Measurements from ENCODE around the gene WDR35. TPM values are rescaled to one million over a fixed set of nuclear protein-coding genes. Genes with fewer than 3 reads are reported as not detected.
"Not testable (repeated sequence)": the region's sequence is repeated elsewhere in the genome, so short reads cannot be mapped to it uniquely, and the experiment has no call there.

Gene WDR35
- total and polyA plus RNA-seq, 2 donors from 2014 or later: 6.0 to 21.2 TPM

GRCh38 chr2:19882286-19882685 is 107.6 kb downstream of the WDR35 start:
- no peak for DNase-seq
- Histone ChIP-seq H3K9me3 (ENCODE audit: control insufficient read depth in 2 of 3, insufficient read depth in 1 of 3, low read length in 3 of 3) (no peaks in the 10 kb centered on the region), H3K9ac (ENCODE audit: low read length in 3 of 3) (no peak overlapping the region), H3K4me1 (ENCODE audit: control insufficient read depth in 2 of 3, insufficient read depth in 2 of 3, low read depth in 1 of 3, low read length in 3 of 3) (no peaks in the 10 kb centered on the region), H3K36me3 (ENCODE audit: control insufficient read depth in 2 of 3, insufficient read depth in 3 of 3, low read length in 3 of 3) (no peaks in the 10 kb centered on the region), H3K4me3 (ENCODE audit: low read length in 3 of 3) (no peak overlapping the region), H3K27ac (ENCODE audit: low read depth in 2 of 2, low read length in 2 of 2) (no peak overlapping the region), H3K27me3 (ENCODE audit: control insufficient read depth, insufficient read depth, low read length) (no peaks in the 10 kb centered on the region)
- FAIRE-seq: no peak
- intact Hi-C loops (cut with DNase I): no loop called here
- TF ChIP-seq CTCF (IDR thresholded peaks at IDR 0.05; ENCODE audit: borderline replicate concordance, extremely low read depth, insufficient read depth): no peak

GRCh38 chr2:19881908-19882265 is 108.0 kb downstream of the WDR35 start:
- Histone ChIP-seq H3K27ac (ENCODE audit: low read depth in 2 of 2, low read length in 2 of 2) (no peak overlapping the region), H3K27me3 (ENCODE audit: control insufficient read depth, insufficient read depth, low read length) (no peaks in the 10 kb centered on the region), H3K36me3 (ENCODE audit: control insufficient read depth in 2 of 3, insufficient read depth in 3 of 3, low read length in 3 of 3) (no peaks in the 10 kb centered on the region), H3K4me3 (ENCODE audit: low read length in 3 of 3) (no peak overlapping the region), H3K9me3 (ENCODE audit: control insufficient read depth in 2 of 3, insufficient read depth in 1 of 3, low read length in 3 of 3) (no peaks in the 10 kb centered on the region), H3K9ac (ENCODE audit: low read length in 3 of 3) (no peak overlapping the region), H3K4me1 (ENCODE audit: control insufficient read depth in 2 of 3, insufficient read depth in 2 of 3, low read depth in 1 of 3, low read length in 3 of 3) (no peaks in the 10 kb centered on the region)
- intact Hi-C loops (cut with DNase I): no loop called here
- no peak for TF ChIP-seq CTCF (IDR thresholded peaks at IDR 0.05; ENCODE audit: borderline replicate concordance, extremely low read depth, insufficient read depth)
- FAIRE-seq (no peak), DNase-seq (no peak)

- H3K9ac ChIP-seq (ENCODE audit: low read length in 3 of 3): no peak overlapping the region
- H3K27me3 ChIP-seq (ENCODE audit: control insufficient read depth, insufficient read depth, low read length): no peaks in the 10 kb centered on the region
- TF ChIP-seq CTCF (IDR thresholded peaks at IDR 0.05; ENCODE audit: borderline replicate concordance, extremely low read depth, insufficient read depth): no peak
- no peak for DNase-seq
- FAIRE-seq: no peak
- no peaks in the 10 kb centered on the region for H3K36me3 ChIP-seq (ENCODE audit: control insufficient read depth in 2 of 3, insufficient read depth in 3 of 3, low read length in 3 of 3)
- no peak overlapping the region for H3K4me3 ChIP-seq (ENCODE audit: low read length in 3 of 3)
- no peaks in the 10 kb centered on the region for H3K4me1 ChIP-seq (ENCODE audit: control insufficient read depth in 2 of 3, insufficient read depth in 2 of 3, low read depth in 1 of 3, low read length in 3 of 3)
- intact Hi-C loops (cut with DNase I): no loop called here
- no peak overlapping the region for H3K27ac ChIP-seq (ENCODE audit: low read depth in 2 of 2, low read length in 2 of 2)
- H3K9me3 ChIP-seq (ENCODE audit: control insufficient read depth in 2 of 3, insufficient read depth in 1 of 3, low read length in 3 of 3): no peaks in the 10 kb centered on the region
Observed at GRCh38 chr2:19881221-19881907, 108.5 kb downstream of the WDR35 start.

- H3K27ac ChIP-seq (ENCODE audit: low read depth in 2 of 2, low read length in 2 of 2); intact Hi-C loops (cut with DNase I); H3K9me3 ChIP-seq (ENCODE audit: control insufficient read depth in 2 of 3, insufficient read depth in 1 of 3, low read length in 3 of 3); H3K4me1 ChIP-seq (ENCODE audit: control insufficient read depth in 2 of 3, insufficient read depth in 2 of 3, low read depth in 1 of 3, low read length in 3 of 3); H3K9ac ChIP-seq (ENCODE audit: low read length in 3 of 3); FAIRE-seq; H3K27me3 ChIP-seq (ENCODE audit: control insufficient read depth, insufficient read depth, low read length); H3K4me3 ChIP-seq (ENCODE audit: low read length in 3 of 3); H3K36me3 ChIP-seq (ENCODE audit: control insufficient read depth in 2 of 3, insufficient read depth in 3 of 3, low read length in 3 of 3); DNase-seq: not testable (repeated sequence)
Observed at GRCh38 chr2:19880191-19880590, 109.7 kb downstream of the WDR35 start.
